ENCODE data around the gene CDH2. TPM values are rescaled to one million over a fixed set of nuclear protein-coding genes. Genes with fewer than 3 reads are reported as not detected.

The CDH2 gene
- total RNA-seq, 4 donors from 2014 or later = 0.13 to 0.95 (median 0.64) TPM

DNA sequence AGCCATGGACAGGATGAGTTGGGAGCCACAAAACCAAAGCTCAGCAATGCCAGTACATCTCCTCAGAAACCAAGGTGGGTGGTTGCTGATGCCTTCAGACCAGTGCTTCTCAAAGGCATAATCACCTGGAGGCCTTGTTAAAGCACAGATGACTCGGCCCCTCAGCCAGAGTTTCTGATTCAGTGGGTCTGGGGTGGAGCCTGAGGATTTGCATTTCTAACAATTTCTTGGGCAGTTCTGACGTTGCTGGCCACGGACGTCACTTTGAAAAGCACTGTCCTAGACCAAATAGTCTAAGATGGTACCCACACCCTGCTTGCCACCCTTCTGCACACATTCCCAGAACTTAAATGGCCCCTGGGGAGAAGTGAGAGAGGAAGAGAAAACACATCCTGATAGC, 24.1 kb upstream of the CDH2 start:
- TF ChIP-seq POLR2A (IDR thresholded peaks at IDR 0.05) = no peak
- TF ChIP-seq, protein P1, sequence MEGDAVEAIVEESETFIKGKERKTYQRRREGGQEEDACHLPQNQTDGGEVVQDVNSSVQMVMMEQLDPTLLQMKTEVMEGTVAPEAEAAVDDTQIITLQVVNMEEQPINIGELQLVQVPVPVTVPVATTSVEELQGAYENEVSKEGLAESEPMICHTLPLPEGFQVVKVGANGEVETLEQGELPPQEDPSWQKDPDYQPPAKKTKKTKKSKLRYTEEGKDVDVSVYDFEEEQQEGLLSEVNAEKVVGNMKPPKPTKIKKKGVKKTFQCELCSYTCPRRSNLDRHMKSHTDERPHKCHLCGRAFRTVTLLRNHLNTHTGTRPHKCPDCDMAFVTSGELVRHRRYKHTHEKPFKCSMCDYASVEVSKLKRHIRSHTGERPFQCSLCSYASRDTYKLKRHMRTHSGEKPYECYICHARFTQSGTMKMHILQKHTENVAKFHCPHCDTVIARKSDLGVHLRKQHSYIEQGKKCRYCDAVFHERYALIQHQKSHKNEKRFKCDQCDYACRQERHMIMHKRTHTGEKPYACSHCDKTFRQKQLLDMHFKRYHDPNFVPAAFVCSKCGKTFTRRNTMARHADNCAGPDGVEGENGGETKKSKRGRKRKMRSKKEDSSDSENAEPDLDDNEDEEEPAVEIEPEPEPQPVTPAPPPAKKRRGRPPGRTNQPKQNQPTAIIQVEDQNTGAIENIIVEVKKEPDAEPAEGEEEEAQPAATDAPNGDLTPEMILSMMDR (IDR thresholded peaks at IDR 0.05) = no peak
- DNase-seq (ENCODE audit: low spot score in 2 of 2) = no peak
- intact Hi-C loops (cut with DNase I; ENCODE audit: low total_unique reads) = no loop called here
- H3K4me3 ChIP-seq (ENCODE audit: low read depth, poor library complexity, severe bottlenecking) = no peak overlapping the region
- WGBS, 2 donors = 83 to 84% methylated on average over 4 of the region's 4 CpGs

DNA sequence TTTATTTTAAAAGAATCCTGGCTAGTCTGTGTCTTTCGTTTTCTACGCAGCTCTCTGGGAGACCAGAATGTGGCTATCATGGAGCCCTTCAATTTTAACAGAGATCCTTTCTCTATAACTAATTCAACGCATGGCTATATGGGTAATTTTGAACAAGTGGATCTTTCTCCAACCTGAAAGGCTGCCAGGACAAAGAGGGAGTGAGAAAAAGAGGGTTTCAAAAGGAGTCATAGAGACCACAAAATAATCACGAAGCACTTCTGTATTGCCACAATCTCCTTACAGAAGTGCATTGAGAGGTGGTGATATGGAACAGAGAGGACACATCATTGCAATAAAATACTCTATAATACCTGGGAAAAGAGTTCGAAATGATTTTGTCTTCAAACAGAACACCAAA, 21.7 kb upstream of the CDH2 start:
- no peak for TF ChIP-seq POLR2A (IDR thresholded peaks at IDR 0.05)
- TF ChIP-seq, protein P1 (IDR thresholded peaks at IDR 0.05) = no peak
- intact Hi-C loops (cut with DNase I; ENCODE audit: low total_unique reads) = no loop called here
- no peak overlapping the region for H3K4me3 ChIP-seq (ENCODE audit: low read depth, poor library complexity, severe bottlenecking)
- 86 to 89% methylated on average over 5 of the region's 5 CpGs for WGBS, 2 donors
- no peak for DNase-seq (ENCODE audit: low spot score in 2 of 2)

DNA sequence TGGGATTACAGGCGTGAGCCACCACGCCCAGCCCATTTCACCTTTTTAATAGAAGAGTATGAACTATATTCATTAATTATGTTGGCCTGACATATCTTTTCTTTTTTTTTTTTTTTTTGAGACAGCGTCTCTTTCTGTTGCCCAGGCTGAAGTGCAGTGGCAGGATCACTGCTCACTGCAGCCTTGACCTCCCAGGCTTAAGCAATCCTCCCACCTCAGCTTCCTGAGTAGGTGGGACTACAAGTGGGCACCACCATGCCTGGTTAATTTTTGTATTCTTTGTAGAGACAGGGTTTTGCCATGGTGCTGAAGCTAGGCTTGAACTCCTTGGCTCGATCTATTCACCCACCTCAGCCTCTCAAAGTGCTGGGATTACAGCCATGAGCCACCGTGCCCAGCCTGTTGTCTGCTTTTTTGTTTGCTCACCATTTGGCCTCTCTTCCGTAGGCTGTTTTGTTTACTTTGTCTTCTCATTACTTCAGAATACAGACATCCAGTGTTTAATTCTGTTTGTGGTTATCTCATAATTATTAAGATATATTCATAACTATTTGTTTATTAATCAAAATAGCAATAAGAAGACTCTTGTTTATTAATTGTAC, 16.3 kb upstream of the CDH2 start:
- intact Hi-C loops (cut with DNase I; ENCODE audit: low total_unique reads) = no loop called here

DNA sequence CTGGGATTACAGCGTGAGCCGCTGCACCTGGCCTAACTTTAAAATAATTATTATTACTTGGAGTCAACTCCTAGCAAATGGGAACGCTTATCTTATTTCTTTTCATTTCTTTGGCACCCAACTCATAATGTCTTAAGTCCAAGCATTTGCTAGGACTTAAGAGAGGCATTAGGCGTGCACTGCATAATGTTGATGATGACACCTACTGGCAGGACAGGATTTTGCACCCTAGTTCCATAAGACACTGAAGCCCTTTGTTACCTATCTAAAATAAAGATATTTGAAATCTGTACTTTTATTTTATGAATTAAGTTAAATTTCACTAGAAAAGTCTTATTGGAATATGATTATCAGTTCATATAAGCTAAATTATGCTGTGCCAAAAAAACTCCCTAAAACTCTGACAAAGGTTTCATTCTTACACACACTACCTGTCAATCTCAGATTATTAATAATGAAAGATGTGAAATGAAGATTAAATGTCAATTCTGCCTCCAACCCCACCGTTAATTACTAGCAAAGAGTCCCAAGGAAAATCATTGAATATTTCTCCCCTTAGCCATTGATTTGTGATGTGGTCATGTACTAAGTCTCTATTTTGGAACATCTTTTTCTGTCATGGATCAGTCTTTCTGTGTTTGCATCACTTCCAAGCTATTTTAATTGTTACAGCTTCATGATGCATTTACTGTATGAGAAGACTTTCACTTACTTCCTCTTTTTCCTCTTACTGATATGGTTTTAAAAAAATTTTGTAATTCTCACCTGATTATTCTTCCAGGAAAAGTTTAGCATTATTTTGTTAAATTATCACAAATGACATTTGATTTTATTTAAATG, 12.7 kb upstream of the CDH2 start:
- no peak for DNase-seq (ENCODE audit: low spot score in 2 of 2)
- H3K4me3 ChIP-seq (ENCODE audit: low read depth, poor library complexity, severe bottlenecking) = no peak overlapping the region
- TF ChIP-seq POLR2A (IDR thresholded peaks at IDR 0.05) = no peak
- TF ChIP-seq, protein P1 (IDR thresholded peaks at IDR 0.05) = no peak
- WGBS, 2 donors = 66 to 71% methylated on average over 5 of the region's 5 CpGs
- intact Hi-C loops (cut with DNase I; ENCODE audit: low total_unique reads) = no loop called here

More for the DNA sequence above, 16.3 kb upstream of the CDH2 start:
- TF ChIP-seq, protein P1 (IDR thresholded peaks at IDR 0.05) = no peak
- TF ChIP-seq POLR2A (IDR thresholded peaks at IDR 0.05) = no peak
- DNase-seq (ENCODE audit: low spot score in 2 of 2) = no peak
- no peak overlapping the region for H3K4me3 ChIP-seq (ENCODE audit: low read depth, poor library complexity, severe bottlenecking)
- WGBS, 2 donors = 78 to 86% methylated on average over 6 of the region's 6 CpGs

DNA sequence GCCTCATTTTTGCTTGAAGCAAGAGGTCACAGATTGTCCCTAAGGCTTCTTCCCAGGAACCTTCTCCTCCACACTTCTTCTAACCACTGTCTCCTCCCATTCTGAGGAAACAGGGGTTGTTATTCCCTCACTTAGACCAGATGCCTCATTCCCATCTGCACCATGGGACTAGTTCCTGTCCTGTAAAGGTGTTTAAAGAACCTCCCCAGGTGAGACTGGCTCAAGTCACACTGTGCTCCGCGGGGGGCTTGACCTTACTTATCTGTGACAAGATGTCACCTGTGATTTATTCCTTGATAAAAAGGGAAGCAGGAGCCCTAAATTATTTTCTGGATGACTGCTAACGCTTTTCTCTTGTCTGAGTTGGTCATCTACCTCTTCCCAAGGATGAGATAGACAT, 8.2 kb upstream of the CDH2 start:
- no peak for TF ChIP-seq POLR2A (IDR thresholded peaks at IDR 0.05)
- TF ChIP-seq, protein P1 (IDR thresholded peaks at IDR 0.05) = no peak
- no peak overlapping the region for H3K4me3 ChIP-seq (ENCODE audit: low read depth, poor library complexity, severe bottlenecking)
- WGBS, 2 donors = 68 to 86% methylated on average over 3 of the region's 3 CpGs
- intact Hi-C loops (cut with DNase I; ENCODE audit: low total_unique reads) = no loop called here
- DNase-seq (ENCODE audit: low spot score in 2 of 2) = no peak

All from lower leg skin (tissue), 4 donors.